ENCODE data around the gene TEP1. TPM values are rescaled to one million over a fixed set of nuclear protein-coding genes. Genes with fewer than 3 reads are reported as not detected.

The TEP1 gene
- total RNA-seq (10 to 100 TPM; 14.3 to 17.4 TPM), total RNA-seq (53.6 to 336 (median 124) reads per million in 172 experiments)
- 35.8 TPM for polyA plus RNA-seq (2013, experiment 1 of 2)
- polyA plus RNA-seq (2013, experiment 2 of 2), result 30.0 TPM

DNA sequence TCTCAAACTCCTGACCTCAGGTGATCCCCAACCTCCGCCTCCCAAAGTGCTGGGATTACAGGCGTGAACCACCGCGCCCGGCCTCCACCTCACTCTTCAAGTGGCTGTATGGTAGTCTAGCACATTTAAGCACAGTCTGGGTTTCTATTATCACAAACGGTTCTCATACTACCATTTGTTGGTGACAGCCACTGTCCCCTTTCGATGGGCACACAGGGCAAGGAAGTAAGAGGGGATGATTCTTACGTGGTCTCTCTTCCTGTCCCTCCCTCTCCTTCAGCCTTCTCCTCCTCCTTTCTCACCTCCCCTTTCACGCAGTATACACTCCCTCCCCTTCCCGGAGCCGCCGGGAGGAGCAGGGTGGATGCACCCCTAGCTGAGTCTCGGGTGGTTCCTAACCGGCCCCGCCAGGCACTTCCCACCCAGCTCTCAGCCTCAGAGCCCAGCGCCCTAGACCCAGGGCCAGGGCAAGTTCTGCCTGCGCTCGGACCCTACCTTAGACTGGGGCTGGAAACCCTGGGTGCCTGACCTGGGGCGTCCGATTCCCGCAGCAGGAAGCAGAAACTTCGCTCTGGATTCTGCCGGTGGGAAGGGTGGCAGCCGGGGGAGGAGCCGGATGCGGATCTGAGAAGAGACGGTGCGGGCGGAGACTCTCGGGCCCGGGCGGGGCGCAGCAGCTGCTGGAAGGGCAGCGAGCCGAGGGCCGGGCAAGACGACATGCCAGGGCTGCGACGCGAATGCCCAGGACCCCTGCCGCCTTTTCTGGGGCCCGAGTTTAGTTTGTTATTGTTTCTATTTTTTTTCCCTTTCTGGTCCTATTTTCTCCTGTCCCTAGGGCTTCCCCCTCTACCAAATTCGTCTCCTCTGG is at the start of gene TEP1:
Gene TEP1 (minus strand): TSS at position 626 of the 868 bp plus-strand sequence. CDS start 5,062 bp downstream, outside the sequence.
- Histone ChIP-seq H3K4me3 (ENCODE audit: low read length) (peak within 1 kb of the TSS; percentile 96), H3K36me3 (ENCODE audit: insufficient read depth, low read length) (peaks cover 4% of the 10 kb centered on the region), H3K4me1 (ENCODE audit: insufficient read depth, low read length) (peaks cover 19% of the 10 kb centered on the region), H3K9me3 (ENCODE audit: control insufficient read depth in 1 of 2, insufficient read depth in 1 of 2, low read length in 2 of 2) (no peaks in the 10 kb centered on the region), H3K27ac (ENCODE audit: low read depth in 1 of 2, low read length in 2 of 2) (peak within 1 kb of the TSS; percentile 80 to 90), H3K27me3 (ENCODE audit: control insufficient read depth in 1 of 2, insufficient read depth in 2 of 2, low read length in 2 of 2) (no peaks in the 10 kb centered on the region)
- peak; percentile 47 to 81 (median 66) for DNase-seq
- intact Hi-C loops (cut with DNase I, micrococcal nuclease), result loop anchor here (2.0 to 5.0 kb wide), 7 partner anchors 42 to 274 kb away; partner anchors contain the start of genes APEX1 (in 2 of the 2), ANG (in 1 of the 2), OSGEP (in 1 of the 2) and PARP2 (in 1 of the 2)
- Mint-ChIP-seq H3K27me3 (no peaks in the 10 kb centered on the region), H3K27ac (peak within 1 kb of the TSS; percentile 80), H3K4me1 (ENCODE audit: low read depth) (peaks cover 49% of the 10 kb centered on the region), H3K9me3 (no peaks in the 10 kb centered on the region), H3K4me3 (peak within 1 kb of the TSS; percentile 98), H3K36me3 (ENCODE audit: low read depth) (peaks cover 16% of the 10 kb centered on the region)
- TF ChIP-seq, protein P1, sequence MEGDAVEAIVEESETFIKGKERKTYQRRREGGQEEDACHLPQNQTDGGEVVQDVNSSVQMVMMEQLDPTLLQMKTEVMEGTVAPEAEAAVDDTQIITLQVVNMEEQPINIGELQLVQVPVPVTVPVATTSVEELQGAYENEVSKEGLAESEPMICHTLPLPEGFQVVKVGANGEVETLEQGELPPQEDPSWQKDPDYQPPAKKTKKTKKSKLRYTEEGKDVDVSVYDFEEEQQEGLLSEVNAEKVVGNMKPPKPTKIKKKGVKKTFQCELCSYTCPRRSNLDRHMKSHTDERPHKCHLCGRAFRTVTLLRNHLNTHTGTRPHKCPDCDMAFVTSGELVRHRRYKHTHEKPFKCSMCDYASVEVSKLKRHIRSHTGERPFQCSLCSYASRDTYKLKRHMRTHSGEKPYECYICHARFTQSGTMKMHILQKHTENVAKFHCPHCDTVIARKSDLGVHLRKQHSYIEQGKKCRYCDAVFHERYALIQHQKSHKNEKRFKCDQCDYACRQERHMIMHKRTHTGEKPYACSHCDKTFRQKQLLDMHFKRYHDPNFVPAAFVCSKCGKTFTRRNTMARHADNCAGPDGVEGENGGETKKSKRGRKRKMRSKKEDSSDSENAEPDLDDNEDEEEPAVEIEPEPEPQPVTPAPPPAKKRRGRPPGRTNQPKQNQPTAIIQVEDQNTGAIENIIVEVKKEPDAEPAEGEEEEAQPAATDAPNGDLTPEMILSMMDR (IDR thresholded peaks at IDR 0.05), result no peak
- peak; percentile 72 for ATAC-seq (ENCODE audit: poor library complexity)
- ChIA-PET CTCF (interaction anchor here (1.0 to 2.2 kb wide), 5 partner anchors 10 to 197 kb away, joined by 3 to 8 read pairs (median 3); partner anchors contain the start of genes APEX1 and OSGEP), POLR2A (interaction anchor here (0.8 to 3.9 kb wide), 9 partner anchors 11 to 271 kb away, joined by 3 to 28 read pairs (median 6); partner anchors contain the start of genes APEX1, OSGEP, PARP2 and PIP4P1)

DNA sequence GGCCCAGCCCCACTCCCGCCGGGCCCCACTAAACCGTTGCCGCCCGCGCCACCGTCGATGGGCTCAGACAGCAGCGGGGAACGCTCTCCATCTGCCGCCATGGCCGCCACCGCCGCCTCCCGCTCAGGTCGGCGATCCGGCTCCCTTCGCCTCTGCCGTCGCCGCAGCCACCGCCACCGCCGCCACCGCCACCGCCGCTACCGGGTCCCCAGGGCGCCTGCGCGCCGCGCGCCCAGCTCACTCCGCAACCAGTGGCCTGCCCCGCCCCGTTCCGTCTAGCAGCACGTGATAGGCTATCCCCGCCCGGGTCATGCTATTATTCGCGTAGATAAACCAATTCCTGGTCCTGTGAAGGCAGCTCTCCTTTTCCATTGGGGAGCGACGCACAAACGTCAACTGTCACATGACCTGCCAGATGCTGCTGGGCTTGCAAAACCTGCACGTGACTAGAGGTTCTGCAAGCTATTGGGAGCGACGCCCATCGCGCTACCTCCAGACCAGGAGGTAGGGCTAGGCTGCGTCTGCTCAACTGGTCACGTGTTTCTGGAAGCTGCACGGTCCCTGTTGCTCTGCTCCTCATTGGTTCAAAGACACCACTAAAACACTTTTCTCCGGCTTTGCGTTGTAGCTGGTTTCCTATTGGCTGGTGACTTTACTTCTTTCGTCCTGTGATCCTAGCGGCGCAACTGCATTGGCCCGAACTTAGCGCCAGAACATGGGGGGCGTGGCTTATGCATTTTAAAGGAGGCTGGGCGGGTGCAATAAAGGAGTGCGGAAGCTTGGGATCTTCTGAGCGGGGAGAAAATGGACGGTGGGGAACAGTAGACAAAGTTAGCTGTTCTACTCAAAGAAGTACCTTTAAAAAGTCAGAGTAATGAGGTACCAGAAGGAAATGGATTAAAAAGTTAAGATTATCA is 48.2 kb upstream of the TEP1 start, which contains the start of gene PIP4P1:
Gene PIP4P1 (minus strand): TSS at position 210 of the 917 bp plus-strand sequence. CDS start 109 bp downstream, at position 101.
- peak within 1 kb of the TSS; percentile 94 to 97 for H3K27ac ChIP-seq (ENCODE audit: low read depth in 1 of 2, low read length in 2 of 2)
- H3K27ac Mint-ChIP-seq, result peak within 1 kb of the TSS; percentile 87
- peak within 1 kb of the TSS; percentile 69 for H3K4me3 ChIP-seq (ENCODE audit: low read length)
- H3K4me1 ChIP-seq (ENCODE audit: insufficient read depth, low read length), result peaks cover 41% of the 10 kb centered on the region
- intact Hi-C loops (cut with DNase I, micrococcal nuclease), result loop anchor here in 1 of 2 experiments (1.0 to 10.0 kb wide), 4 partner anchors 16 to 623 kb away; partner anchors contain the start of genes PARP2 and RNASE4
- TF ChIP-seq, protein P1 (IDR thresholded peaks at IDR 0.05), result no peak
- POLR2A ChIA-PET, result interaction anchor here (0.7 to 2.7 kb wide), 23 partner anchors 10 to 626 kb away, joined by 3 to 43 read pairs (median 6); partner anchors contain the start of genes PARP2, PNP, RNASE4 and TEP1
- CTCF ChIA-PET, result interaction anchor here (0.8 to 2.0 kb wide), 3 partner anchors 46 to 230 kb away, joined by 3 to 7 read pairs (median 5); partner anchors contain the start of gene TTC5
- peaks cover 40% of the 10 kb centered on the region for H3K36me3 ChIP-seq (ENCODE audit: insufficient read depth, low read length)
- H3K27me3 Mint-ChIP-seq, result no peaks in the 10 kb centered on the region
- DNase-seq, result peak; percentile 94 to 100 (median 97)
- peaks cover 26% of the 10 kb centered on the region for H3K4me1 Mint-ChIP-seq (ENCODE audit: low read depth)
- H3K9me3 ChIP-seq (ENCODE audit: control insufficient read depth in 1 of 2, insufficient read depth in 1 of 2, low read length in 2 of 2), result no peaks in the 10 kb centered on the region
- no peaks in the 10 kb centered on the region for H3K9me3 Mint-ChIP-seq
- peak; percentile 86 for ATAC-seq (ENCODE audit: poor library complexity)
- H3K27me3 ChIP-seq (ENCODE audit: control insufficient read depth in 1 of 2, insufficient read depth in 2 of 2, low read length in 2 of 2), result no peaks in the 10 kb centered on the region
- peaks cover 31% of the 10 kb centered on the region for H3K36me3 Mint-ChIP-seq (ENCODE audit: low read depth)
- H3K4me3 Mint-ChIP-seq, result peak within 1 kb of the TSS; percentile 95

Data from CD4-positive, alpha-beta T cell (primary cell).